ENCODE data around the gene CCDC17. TPM values are rescaled to one million over a fixed set of nuclear protein-coding genes. Genes with fewer than 3 reads are reported as not detected.
A peak's percentile ranks its signal among the peaks of the same experiment; 100 is the strongest.

The CCDC17 gene
- total RNA-seq, 1 donor from 2014 or later: 1.5 TPM

- Mint-ChIP-seq H3K9me3 (no peaks in the 10 kb centered on the region), H3K4me3 (no peak overlapping the region), H3K36me3 (peaks cover 37% of the 10 kb centered on the region), H3K27me3 (ENCODE audit: insufficient read depth, low read depth) (peaks cover 7% of the 10 kb centered on the region), H3K27ac (no peak overlapping the region), H3K4me1 (no peaks in the 10 kb centered on the region)
- TF ChIP-seq EZH2phosphoT487 (IDR thresholded peaks at IDR 0.05): no peak
- TF ChIP-seq EZH2 (IDR thresholded peaks at IDR 0.05): no peak
- TF ChIP-seq CTCF (IDR thresholded peaks at IDR 0.05): no peak
- peaks cover 92% of the 10 kb centered on the region for H3F3A ChIP-seq (ENCODE audit: low read depth)
- H3K9me3 ChIP-seq (ENCODE audit: low read depth): no peaks in the 10 kb centered on the region
- peak overlapping the region; percentile 75 for H3K27ac ChIP-seq
- no peak overlapping the region for H3K4me2 ChIP-seq
- H3K9ac ChIP-seq: no peak overlapping the region
- no peak overlapping the region for H3K4me3 ChIP-seq
- no peak for DNase-seq (ENCODE audit: low spot score)
- H3K27me3 ChIP-seq: no peaks in the 10 kb centered on the region
- no peaks in the 10 kb centered on the region for H3K4me1 ChIP-seq
- H4K20me1 ChIP-seq (ENCODE audit: low read depth): peaks cover 35% of the 10 kb centered on the region
- H3K79me2 ChIP-seq (ENCODE audit: low read depth): no peaks in the 10 kb centered on the region
- peaks cover 16% of the 10 kb centered on the region for H3K36me3 ChIP-seq
- no peak overlapping the region for H2AFZ ChIP-seq (replicated peaks)
Measured at GRCh38 chr1:45620588-45621500, 3.0 kb downstream of the CCDC17 start.

- H3K4me1 ChIP-seq: no peaks in the 10 kb centered on the region
- no peak overlapping the region for H3K4me3 Mint-ChIP-seq
- no peak for DNase-seq (ENCODE audit: low spot score)
- H3K27ac ChIP-seq: peak overlapping the region; percentile 75
- H3K9me3 Mint-ChIP-seq: no peaks in the 10 kb centered on the region
- H3K36me3 ChIP-seq: peaks cover 28% of the 10 kb centered on the region
- H3F3A ChIP-seq (ENCODE audit: low read depth): peaks cover 100% of the 10 kb centered on the region
- H3K36me3 Mint-ChIP-seq: peaks cover 40% of the 10 kb centered on the region
- no peak for TF ChIP-seq CTCF (IDR thresholded peaks at IDR 0.05)
- no peaks in the 10 kb centered on the region for H3K9me3 ChIP-seq (ENCODE audit: low read depth)
- H3K4me3 ChIP-seq: no peak overlapping the region
- H3K9ac ChIP-seq: no peak overlapping the region
- H3K4me2 ChIP-seq: no peak overlapping the region
- peak overlapping the region; percentile 21 for H3K27ac Mint-ChIP-seq
- H2AFZ ChIP-seq (replicated peaks): no peak overlapping the region
- H3K4me1 Mint-ChIP-seq: no peaks in the 10 kb centered on the region
- H4K20me1 ChIP-seq (ENCODE audit: low read depth): peaks cover 45% of the 10 kb centered on the region
- H3K79me2 ChIP-seq (ENCODE audit: low read depth): peaks cover under 1% of the 10 kb centered on the region
- peaks cover 10% of the 10 kb centered on the region for H3K27me3 Mint-ChIP-seq (ENCODE audit: insufficient read depth, low read depth)
- H3K27me3 ChIP-seq: no peaks in the 10 kb centered on the region
Measured at GRCh38 chr1:45619149-45619921, 4.5 kb downstream of the CCDC17 start.

- no peak for DNase-seq (ENCODE audit: low spot score)
- no peak overlapping the region for H3K4me2 ChIP-seq
- H3F3A ChIP-seq (ENCODE audit: low read depth): peaks cover 98% of the 10 kb centered on the region
- Mint-ChIP-seq H3K9me3 (no peaks in the 10 kb centered on the region), H3K27me3 (ENCODE audit: insufficient read depth, low read depth) (peaks cover 10% of the 10 kb centered on the region), H3K4me3 (no peak overlapping the region), H3K27ac (no peak overlapping the region), H3K4me1 (no peaks in the 10 kb centered on the region), H3K36me3 (peaks cover 42% of the 10 kb centered on the region)
- H3K27me3 ChIP-seq: no peaks in the 10 kb centered on the region
- no peak overlapping the region for H3K9ac ChIP-seq
- TF ChIP-seq EZH2phosphoT487 (IDR thresholded peaks at IDR 0.05): no peak
- no peak for TF ChIP-seq EZH2 (IDR thresholded peaks at IDR 0.05)
- TF ChIP-seq CTCF (IDR thresholded peaks at IDR 0.05): no peak
- H3K79me2 ChIP-seq (ENCODE audit: low read depth): peaks cover 17% of the 10 kb centered on the region
- no peak overlapping the region for H2AFZ ChIP-seq (replicated peaks)
- H3K4me3 ChIP-seq: no peak overlapping the region
- H4K20me1 ChIP-seq (ENCODE audit: low read depth): peaks cover 61% of the 10 kb centered on the region
- H3K36me3 ChIP-seq: peaks cover 43% of the 10 kb centered on the region
- H3K4me1 ChIP-seq: no peaks in the 10 kb centered on the region
- no peak overlapping the region for H3K27ac ChIP-seq
- no peaks in the 10 kb centered on the region for H3K9me3 ChIP-seq (ENCODE audit: low read depth)
Measured at GRCh38 chr1:45617618-45618017, 6.2 kb downstream of the CCDC17 start.

All from neural progenitor cell (in vitro differentiated cells).